Stimulated activated naive CD4-positive, alpha-beta T cell (primary cell): ENCODE results near the gene ZDHHC11.
"Not testable (repeated sequence)": the region's sequence is repeated elsewhere in the genome, so short reads cannot be mapped to it uniquely, and the experiment has no call there.

Experiments
- DNase-seq, 6 experiments: peaks; one replicate each; lab custom pipeline; 2025; lab: John Stamatoyannopoulos, UW

The ZDHHC11 gene

GRCh38 chr5:858726-859125 is 7.9 kb upstream of the ZDHHC11 start:
- no peak for DNase-seq

- DNase-seq: no peak
Observed at GRCh38 chr5:856531-857425, 6.0 kb upstream of the ZDHHC11 start.

- DNase-seq: no peak
Observed at GRCh38 chr5:855771-856530, 5.2 kb upstream of the ZDHHC11 start.

GRCh38 chr5:854966-855743 is 4.4 kb upstream of the ZDHHC11 start:
- DNase-seq: no peak

GRCh38 chr5:854217-854616 is 3.4 kb upstream of the ZDHHC11 start:
- DNase-seq: no peak

- not testable (repeated sequence) for DNase-seq
Observed at GRCh38 chr5:853416-854090, 2.8 kb upstream of the ZDHHC11 start.

- DNase-seq: no peak
Observed at GRCh38 chr5:852431-853401, 1.9 kb upstream of the ZDHHC11 start.

GRCh38 chr5:852018-852417 is 1.2 kb upstream of the ZDHHC11 start:
- no peak for DNase-seq

- DNase-seq: no peak
Observed at GRCh38 chr5:851553-851952, 767 bp upstream of the ZDHHC11 start.

GRCh38 chr5:851076-851475 is 290 bp upstream of the ZDHHC11 start:
- DNase-seq: no peak

GRCh38 chr5:849651-850301 is 1.0 kb downstream of the ZDHHC11 start:
- no peak for DNase-seq

- DNase-seq: no peak
Observed at GRCh38 chr5:848671-849111, 2.1 kb downstream of the ZDHHC11 start.

GRCh38 chr5:847736-848135 is 3.0 kb downstream of the ZDHHC11 start:
- DNase-seq: not testable (repeated sequence)

GRCh38 chr5:847212-847611 is 3.6 kb downstream of the ZDHHC11 start:
- DNase-seq: not testable (repeated sequence)

- not testable (repeated sequence) for DNase-seq
Observed at GRCh38 chr5:846602-847091, 4.1 kb downstream of the ZDHHC11 start.

GRCh38 chr5:845676-846601 is 4.8 kb downstream of the ZDHHC11 start:
- not testable (repeated sequence) for DNase-seq

- not testable (repeated sequence) for DNase-seq
Observed at GRCh38 chr5:845031-845675, 5.6 kb downstream of the ZDHHC11 start.

- not testable (repeated sequence) for DNase-seq
Observed at GRCh38 chr5:844426-844825, 6.4 kb downstream of the ZDHHC11 start.
